GM18502 (cell line): ENCODE data around the gene KLHDC4.

ENCODE experiments used
- ATAC-seq: cut with Tn5 transposase; IDR thresholded peaks from one replicate; pipeline ENCODE4 v1.9.1; 2021; ENCODE audit warnings: mild to moderate bottlenecking; ENCODE audit not compliant: unreplicated experiment, poor library complexity

Gene KLHDC4

DNA sequence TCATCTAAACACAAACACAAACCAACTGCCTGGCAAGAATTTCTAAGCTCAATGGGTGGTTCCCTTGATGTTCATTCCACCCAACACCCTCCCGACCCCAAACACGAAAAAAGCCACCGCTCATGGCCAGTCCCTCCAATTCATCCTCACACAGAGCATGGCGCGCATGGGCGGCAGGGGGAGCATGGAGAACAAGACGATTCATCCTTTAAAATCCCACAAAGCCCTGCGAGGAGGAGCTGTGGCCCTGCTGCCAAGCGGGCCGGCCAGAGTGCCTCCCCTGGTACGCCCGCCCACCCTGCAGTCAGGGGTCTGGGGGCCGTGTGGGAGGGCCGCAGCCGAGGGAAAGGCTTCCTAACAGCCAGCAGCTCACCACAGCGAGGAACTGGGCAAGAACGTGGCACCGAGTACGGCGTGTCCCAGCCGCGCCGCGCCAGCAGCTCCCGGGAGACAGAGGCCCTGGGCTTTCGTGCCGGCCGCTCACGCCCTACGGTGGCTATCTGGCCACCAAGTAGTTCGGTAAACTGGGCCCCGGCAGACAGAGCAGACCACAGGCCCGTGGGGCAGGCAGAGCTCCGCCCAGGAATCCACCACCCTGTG is 60.9 kb downstream of the KLHDC4 start:
- no peak for ATAC-seq

DNA sequence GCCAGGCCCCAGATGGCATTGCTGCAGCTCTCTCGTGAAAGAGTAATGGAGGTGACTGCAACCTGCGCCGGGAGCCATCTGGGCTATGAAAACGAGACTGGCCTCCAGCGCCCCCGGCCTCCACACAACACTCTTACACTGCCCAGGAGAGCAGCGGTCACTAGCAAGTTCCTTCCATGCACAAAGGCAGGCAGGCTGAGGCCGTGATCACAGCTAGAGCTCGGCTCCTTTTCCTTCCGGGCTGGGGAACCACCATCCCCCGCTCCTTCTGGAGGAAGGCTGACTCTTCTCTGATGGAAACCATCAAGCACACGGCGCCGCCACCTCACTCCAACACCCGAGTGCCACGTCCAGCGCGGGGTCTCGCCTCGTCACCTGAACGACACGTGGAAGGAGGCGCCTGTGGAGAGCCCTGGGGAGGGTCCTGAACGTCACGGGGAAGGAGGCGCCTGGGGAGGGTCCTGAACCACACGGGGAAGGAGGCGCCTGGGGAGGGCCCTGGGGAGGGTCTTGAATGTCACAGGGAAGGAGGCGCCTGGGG is 61.9 kb downstream of the KLHDC4 start:
- no peak for ATAC-seq

DNA sequence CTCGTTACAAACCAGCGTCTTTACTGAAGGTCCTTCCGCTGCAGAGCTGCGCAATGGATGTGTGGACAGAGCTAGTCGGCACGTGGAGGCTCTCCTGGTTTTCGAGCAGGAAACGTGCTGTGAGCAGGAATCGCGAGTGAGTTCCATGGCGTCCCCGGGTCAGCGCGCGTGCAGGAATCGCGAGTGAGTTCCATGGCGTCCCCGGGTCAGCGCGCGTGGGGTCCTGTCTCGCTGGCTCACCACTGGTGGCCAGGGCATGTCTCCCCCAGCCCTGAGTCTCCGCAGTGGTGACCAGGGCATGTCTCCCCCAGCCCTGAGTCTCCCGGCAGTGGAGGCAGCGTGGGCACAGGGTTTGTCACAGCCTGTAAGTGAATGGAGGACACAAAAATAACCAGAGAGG is 62.7 kb downstream of the KLHDC4 start:
- ATAC-seq: no peak

DNA sequence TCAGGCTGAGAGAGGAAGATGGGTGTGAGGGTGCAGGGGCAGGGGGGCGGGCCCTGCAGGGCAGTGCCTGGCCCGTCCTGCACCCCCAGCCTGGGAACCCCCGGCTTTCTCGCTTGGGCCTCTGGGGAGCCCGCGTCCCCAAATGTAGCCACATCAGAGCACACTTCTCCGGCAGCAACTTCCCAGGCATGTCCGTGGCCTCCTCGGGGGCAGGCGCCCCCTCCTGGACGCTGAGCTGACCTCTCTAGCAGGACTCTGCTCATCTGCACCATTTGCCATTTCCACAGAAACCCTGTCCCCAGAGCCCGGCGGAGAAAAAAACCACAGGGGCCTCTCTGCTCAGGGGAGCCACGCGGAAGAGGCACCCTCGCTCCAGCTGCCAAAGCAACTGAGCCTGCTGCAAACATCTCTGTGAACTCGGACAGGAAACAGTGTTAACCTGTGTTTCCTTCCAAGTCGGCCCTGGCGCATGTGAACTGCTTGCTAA is 63.4 kb downstream of the KLHDC4 start:
- peak; percentile 64 for ATAC-seq

DNA sequence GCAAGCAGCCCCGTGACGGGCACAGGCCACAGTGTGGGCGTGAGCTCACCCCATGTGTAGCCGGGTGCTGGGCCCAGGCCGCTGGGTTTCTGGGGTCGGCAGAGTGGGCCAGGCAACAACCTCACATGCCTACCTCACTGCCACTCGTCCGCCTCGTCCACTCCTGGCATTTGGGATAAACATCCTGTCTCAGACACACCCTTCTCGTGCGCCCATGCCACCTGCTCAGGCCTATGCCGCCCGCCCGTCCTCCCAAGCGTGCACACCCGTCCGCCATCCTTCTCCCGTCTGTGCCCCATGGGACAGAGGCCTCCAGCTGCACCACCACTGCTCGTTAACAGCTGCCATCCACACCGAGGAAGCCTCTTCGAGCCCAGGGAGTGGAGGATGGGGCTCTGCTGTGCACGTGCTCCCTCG is 64.3 kb downstream of the KLHDC4 start:
- no peak for ATAC-seq

DNA sequence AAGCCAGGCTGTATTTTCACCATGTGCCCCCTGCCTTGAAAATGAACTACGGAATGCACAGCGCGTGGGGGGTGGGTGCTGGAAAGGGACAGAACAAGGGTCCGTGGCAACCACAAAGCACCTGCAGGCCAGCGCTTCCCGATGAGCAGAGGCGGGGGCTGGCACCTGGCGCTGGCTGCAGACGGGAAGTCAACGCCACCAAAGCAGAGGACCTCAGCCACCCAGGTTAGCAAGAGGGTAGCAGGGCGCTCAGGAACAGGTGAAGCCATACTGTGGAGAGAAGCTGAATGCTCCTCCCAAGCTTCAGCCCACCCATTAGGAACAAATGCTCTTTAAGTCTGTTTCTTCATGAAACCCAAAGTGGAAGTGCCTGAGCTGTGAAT is 64.7 kb downstream of the KLHDC4 start:
- no peak for ATAC-seq

DNA sequence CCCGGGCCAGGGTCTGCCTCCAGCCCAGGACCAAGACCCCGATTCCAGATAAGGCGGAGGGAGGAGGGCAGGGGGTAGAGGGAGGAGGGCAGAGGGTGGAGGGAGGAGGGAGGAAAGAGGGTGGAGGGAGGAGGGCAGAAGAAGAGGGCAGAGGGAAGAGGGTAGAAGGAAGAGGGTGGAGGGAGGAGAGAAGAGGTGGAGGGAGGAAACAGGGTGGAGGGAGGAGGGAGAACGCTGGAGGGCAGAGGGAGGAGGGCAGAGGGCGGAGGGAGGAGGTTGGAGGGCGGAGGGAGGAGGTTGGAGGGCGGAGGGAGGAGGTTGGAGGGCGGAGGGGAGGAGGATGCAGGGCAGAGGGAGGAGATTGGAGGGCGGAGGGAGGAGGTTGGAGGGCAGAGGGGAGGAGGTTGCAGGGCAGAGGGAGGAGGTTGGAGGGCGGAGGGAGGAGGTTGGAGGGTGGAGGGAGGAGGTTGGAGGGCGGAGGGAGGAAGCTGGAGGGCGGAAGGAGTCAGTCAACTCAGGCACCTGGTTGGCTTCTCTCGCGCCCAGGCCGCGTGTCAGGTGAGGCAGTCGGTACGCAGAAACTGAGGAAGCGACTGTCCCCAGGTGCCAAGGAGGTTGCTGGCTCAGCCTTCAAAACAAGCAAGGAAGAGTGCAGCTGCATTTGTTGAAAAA is 65.2 kb downstream of the KLHDC4 start:
- no peak for ATAC-seq

DNA sequence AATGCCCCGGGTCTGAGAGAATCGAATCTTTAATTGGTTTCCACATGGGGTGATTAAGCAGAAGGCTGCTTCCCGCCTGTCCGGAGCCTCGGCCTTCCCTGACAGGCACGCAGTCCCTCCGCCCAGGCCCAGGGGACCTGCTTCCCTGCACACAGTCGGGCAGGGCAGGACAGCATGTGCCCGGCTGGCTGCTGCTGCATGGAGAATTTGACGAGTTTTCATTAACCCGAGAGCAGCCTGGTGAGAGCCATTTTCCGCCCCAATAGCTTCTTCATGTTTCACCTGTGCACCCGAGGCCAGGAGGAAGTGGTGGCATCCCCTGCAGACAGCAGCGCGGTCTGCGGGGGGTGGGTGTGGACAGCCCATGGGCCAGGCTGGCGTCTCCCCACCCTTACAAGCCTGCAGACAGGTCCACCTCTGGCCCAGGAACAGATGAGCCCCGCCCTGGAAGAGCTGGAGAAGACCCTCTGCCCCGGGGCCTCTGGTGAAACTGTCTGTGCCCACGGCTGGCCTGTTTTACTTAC is 67.0 kb downstream of the KLHDC4 start:
- ATAC-seq: no peak

DNA sequence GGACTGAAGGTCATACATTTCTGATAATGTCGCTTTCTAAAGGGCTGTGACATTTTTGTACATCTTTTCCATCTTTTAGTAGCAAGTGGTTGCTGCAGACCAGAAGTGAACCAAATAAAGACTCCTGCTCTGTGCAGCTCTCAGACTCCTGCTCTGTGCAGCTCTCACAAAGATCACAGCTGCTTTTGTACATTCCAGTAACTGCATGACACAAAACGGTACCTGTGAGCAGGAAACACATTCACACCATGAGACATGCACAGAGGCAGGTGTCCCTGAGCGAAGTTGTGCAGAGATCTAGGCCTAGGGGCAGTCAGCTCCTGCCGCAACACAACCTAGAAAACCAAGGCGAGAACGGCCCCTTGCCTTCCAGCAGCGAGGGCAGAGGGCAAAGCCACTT is 67.5 kb downstream of the KLHDC4 start:
- ATAC-seq: no peak

DNA sequence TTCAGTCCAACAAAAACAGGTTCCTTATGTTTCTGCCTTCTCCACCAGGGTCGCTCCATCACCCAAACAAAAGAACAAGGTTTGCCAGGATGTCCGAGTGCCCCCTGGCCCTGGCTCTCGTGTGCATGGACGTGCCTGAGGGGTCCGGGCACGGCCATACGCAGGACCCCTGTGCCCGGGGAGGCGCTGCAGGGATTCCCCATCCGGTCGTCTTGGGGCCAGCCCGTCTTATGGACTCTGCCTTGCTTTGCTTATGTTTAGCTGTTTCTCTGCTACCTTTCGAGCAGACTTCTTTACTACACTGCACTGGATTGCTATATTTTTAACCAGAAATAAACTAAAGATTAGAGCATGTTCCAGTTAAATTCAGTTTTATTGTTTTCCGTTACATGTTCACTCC is 68.0 kb downstream of the KLHDC4 start:
- ATAC-seq: no peak

DNA sequence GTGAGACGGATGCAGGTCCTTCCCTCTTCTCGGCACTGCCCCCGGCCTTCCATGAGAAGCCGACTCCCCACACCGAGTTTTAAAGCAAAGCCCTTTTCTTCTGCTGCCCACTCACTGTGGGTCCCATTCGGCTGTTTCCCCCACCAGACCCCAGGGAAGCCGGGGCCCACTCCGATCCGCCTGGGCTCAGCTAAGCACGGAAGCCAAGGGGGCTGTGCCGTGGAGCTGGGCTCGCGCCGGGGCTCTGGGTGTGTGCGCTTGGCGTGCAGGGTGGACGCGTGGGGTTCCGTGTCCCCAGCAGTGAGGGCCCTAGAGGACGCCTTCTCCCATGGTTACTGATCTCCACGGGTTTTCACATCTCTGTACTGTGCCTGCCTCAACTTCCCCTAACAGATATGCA is 68.5 kb downstream of the KLHDC4 start:
- no peak for ATAC-seq

DNA sequence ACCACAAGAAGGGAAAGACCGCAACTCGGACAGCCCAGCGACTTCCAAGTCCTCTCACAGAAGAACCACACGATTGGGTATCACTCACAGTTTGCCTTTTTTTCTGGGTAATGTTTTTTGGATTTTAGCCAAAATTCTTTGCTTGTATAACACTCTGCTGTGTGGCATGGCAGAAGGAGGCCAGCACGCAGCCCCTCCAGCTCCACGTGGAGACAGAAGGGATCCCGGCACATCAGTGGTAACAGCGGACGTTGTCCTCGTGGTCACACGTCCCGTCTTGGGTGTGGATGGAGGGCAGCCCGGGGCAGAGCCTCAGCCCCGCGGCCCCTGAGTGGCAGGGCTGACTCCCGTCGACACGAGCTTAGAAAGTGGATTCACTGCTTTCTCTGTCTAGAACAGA is 69.1 kb downstream of the KLHDC4 start:
- no peak for ATAC-seq

DNA sequence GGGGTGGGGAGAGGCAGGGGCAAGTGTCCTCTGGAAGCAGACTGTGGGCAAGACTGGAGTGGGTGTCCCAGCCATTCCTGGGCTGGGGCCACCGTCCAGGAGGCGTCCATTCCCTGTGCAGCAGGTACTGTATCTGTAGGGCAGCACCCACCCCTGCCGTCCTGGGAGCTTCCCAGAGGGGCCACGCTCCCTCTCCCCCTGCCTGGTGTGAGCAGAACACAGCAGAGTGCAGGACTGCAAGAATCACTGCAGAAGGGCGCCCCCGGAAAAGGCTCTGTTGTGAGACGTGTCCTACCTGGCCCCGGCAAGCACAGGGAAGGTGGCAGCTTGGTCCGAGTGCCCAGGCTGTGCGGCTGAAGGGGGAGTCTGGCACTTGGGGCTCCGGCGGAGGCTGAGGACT is 70.3 kb downstream of the KLHDC4 start:
- ATAC-seq: no peak

DNA sequence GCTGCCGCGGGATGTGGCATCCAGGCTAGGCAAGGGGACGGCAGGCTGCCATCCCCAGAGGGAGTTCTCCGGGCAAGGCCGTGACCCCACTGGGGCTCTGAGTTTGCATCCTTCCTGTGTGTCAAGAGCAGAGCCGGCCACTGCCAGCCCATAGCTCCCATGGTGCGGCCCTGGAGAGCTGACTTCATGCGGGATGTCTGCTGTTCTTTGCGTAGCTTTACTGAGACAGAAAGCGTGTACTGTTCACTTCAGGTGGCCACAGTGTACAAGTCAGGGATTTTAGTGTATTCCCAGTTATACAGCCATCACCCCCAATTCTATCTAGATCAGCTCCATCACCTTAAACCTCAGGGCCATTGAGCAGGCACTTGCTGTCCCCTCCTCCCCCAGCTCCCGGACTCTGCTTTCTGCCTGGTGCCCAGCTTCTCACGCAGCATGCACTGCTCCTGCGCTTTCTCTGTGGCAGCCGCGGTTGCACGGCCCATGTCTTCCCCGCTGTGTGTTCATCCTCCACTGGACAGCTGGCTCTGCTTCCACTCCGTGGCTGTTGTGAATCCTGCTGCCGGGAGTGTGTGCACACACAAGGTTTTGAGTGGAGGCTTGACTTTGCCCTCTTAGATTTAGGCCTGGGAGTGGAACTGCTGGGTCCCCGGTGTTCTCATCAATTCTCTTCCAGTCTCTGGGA is 71.2 kb downstream of the KLHDC4 start:
- ATAC-seq: no peak

DNA sequence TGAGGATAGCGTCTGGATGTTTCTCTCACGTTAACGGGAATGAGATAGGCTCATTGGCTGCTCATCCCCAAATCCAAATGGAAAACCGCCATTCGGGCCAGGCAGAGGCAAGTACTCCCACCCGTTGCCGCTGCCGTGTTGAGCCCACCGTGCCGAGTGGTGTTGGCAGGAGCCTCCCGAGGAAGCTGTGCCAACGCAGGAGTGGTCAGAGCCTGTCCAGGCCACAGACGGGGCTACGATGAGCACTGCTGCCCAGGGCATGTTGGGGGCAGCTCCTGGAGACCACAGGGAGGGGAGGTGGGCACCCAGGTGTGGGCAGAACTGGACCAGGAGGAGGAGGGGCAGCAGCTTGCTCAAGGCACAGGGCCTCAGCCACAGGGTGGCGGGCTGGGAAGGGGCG is 72.0 kb downstream of the KLHDC4 start:
- no peak for ATAC-seq

DNA sequence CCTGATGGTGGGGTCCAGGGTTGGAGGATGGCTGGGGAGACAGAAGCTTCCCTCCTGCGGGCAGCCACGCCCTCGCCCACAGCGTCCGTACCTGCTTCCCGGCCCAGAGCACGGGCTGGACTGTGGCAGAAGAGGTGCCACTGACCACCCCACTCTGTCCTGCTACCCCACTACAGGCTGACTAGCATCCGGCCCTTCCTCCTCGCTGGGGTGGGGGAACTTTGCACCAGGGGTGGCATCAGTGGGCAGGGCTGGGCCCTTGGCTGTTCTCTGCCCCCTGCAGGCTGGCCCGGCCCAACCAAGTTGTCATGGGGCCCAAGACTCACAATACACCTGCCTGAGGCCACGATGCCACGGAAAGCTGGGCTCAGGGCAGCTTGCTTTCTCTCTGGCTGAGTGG is 73.0 kb downstream of the KLHDC4 start:
- no peak for ATAC-seq

DNA sequence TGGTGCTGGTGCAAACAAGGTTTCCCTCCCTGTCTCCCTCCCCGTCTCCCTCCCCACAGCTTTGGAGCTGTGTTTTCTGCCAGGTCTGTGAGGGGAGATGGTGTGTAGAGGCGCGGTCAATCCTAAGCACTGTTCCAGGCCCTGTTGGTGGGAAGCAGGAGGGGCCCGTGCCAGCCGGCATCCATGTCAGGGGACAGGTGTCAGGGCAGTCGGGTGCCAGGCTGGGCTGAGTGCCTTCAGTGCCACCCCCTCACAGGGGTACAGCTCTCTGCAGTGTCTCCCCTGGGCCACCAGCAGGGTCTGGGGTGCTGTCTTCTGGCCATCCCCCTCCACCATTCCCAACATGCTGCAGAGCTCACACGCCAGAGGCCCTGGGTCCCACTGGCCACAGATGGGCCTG is 73.6 kb downstream of the KLHDC4 start:
- ATAC-seq: no peak

DNA sequence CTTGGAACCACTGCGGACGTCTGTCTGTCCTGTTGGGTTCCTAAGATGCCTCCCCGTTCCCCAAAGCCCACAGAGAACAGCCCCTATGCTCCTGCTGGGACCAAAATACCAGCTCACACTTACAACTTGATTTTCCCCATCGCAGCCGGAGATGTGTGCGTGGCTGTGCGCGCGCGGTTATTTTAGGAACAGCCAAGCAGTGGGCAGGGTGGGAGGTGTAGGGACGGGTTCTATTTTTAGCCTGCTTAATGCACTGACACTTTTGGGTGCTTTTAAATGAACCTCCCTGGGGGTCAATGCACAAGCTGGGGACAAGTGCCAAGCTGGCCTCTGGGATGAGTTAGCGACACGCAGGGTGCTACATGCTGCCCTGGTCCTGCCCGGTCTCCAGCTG is 74.1 kb downstream of the KLHDC4 start:
- no peak for ATAC-seq

DNA sequence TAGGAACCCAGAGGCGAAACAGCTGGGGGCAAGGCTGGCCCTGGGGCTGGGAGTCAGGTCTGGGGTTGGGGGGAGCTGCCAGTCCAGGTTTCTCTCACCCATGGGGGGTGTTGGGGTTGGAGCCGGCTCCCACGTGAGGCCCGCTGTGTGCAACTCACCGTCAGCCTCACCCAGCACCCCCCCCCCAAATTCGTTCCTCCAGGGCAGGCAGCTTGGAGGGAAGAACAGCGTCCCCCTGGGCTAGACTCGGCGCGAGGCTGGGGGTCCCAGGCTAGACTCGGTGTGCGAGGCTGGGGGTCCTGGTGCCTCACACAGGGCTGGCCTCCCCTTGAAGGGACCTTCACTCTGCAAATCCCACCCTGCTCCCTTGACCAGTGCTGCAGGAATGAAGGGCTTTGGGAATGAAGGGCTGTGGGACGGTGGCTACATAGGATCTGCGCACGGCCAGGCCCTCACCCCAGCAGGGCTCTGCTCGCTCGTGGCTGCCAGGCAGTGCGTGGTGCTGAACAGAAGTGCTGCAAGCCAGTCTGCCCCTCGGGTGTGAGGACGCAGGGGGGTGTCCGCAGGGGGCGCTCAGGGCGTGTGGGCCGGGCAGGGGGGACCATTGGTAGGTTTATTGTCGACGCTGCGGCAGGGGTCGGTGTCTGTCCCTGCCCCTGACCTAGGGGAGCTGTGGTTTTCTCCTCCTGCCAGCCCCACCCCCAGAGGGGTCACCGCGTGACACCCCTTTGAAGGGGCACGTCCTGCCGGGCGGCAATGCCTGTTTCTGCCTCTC is 74.7 kb downstream of the KLHDC4 start:
- no peak for ATAC-seq

DNA sequence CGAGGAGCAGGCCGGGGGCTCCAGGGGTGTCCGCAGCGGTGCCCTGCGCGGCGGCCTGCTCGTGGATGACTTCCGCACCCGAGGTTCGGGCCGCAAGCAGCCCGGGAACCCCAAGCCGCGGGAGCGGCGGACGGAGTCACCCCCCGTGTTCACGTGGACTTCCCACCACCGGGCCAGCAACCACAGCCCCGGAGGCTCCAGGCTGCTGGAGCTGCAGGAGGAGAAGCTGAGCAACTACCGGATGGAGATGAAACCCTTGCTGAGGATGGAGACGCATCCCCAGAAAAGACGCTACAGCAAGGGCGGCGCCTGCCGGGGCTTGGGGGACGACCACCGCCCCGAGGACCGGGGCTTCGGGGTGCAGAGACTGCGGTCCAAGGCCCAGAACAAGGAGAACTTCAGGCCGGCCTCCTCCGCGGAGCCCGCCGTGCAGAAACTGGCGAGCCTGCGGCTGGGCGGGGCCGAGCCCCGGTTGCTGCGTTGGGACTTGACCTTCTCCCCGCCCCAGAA is 75.8 kb downstream of the KLHDC4 start:
- ATAC-seq: no peak
